Stimulated activated CD4-positive, alpha-beta T cell treated with anti-CD3 and anti-CD28 coated beads, Interleukin-1b, Interleukin-23, amount 100 ng/mL, for 4 hours (primary cell): ENCODE results near the gene SDHAF3.

Source experiments
- DNase-seq, 2 donors: peaks; one replicate each; pipeline ENCODE4 v3.0.0-alpha.2; 2020; ENCODE audit warnings: low read depth in 2 of 2

Gene SDHAF3

DNA sequence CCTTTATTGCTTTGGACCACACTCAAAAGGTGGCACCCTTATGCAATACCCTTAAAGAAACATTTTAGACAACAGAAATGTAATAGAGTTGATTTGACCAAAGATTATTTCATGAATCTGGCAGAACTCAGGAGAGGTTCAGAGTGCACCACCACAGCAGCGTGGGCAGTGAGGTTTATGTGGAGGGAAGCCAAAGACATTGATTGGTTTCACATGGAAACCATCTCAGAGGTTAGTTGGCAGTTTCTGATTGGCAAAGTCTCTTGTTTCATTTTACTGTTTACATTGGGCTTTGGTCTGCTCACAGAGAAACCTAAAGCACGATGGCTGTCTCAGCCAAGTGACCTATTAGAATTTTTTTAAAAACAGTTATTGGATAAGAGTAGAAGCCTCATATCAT is 101.3 kb downstream of the SDHAF3 start:
- DNase-seq: no peak

- DNase-seq: no peak
These were observed 101.7 kb downstream of the SDHAF3 start for GRCh38 chr7:97219237-97219636.

GRCh38 chr7:97224316-97224715 is 106.8 kb downstream of the SDHAF3 start:
- no peak for DNase-seq

DNA sequence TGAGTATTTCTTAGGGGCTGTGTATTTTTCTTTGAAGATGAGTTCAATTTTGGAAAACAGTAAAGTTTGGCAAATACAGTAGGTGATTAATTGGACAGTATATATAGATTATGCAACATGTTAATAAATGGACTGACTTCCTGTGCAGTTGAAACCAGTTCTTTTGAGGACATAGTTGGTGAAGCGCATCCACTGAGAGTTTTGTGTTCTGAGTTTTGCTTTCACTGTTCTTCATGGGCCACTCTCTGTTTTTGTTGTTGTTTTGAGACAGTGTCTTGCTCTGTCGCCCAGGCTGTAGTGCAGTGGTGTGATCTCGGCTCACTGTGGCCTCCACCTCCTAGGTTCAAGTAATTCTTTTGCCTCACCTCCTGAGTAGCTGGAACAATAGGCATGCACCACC is 109.0 kb downstream of the SDHAF3 start:
- no peak for DNase-seq
